Fibroblast of skin of abdomen (primary cell): ENCODE data around the gene RILPL2.
"Not testable (repeated sequence)": the region's sequence is repeated elsewhere in the genome, so short reads cannot be mapped to it uniquely, and the experiment has no call there.

Experiments
- DNase-seq: peaks from one replicate; pipeline ENCODE4 v3.0.0-alpha.2; 2013

The RILPL2 gene

GRCh38 chr12:123449249-123449733 is 12.8 kb upstream of the RILPL2 start:
- no peak for DNase-seq

GRCh38 chr12:123446333-123446713 is 9.8 kb upstream of the RILPL2 start:
- no peak for DNase-seq

GRCh38 chr12:123445388-123446332 is 9.2 kb upstream of the RILPL2 start:
- DNase-seq, result no peak

- no peak for DNase-seq
Measured at GRCh38 chr12:123444092-123445026, 7.9 kb upstream of the RILPL2 start.

GRCh38 chr12:123442774-123443173 is 6.3 kb upstream of the RILPL2 start:
- no peak for DNase-seq

- DNase-seq, result no peak
Measured at GRCh38 chr12:123441523-123442164, 5.2 kb upstream of the RILPL2 start.

- no peak for DNase-seq
Measured at GRCh38 chr12:123435636-123436016, 858 bp downstream of the RILPL2 start.

DNA sequence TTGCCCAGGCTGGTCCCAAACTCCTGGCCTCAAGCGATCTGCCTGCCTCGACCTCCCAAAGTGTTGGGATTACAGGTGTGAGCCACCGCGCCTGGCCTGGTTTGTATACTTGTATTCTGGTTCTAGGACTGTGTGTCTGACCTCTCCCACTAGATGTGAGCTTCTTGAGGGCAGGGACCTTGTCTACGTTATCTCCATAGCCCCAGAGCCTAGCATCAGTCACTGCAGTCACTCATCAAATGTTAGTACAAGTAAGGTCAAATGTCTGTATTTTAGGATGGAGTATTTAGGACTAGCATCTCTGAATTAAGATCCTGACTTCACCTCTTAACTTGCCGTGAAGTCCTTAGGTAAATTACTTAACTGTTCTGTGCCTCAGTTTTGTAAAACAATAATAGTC is 2.9 kb downstream of the RILPL2 start:
- no peak for DNase-seq

DNA sequence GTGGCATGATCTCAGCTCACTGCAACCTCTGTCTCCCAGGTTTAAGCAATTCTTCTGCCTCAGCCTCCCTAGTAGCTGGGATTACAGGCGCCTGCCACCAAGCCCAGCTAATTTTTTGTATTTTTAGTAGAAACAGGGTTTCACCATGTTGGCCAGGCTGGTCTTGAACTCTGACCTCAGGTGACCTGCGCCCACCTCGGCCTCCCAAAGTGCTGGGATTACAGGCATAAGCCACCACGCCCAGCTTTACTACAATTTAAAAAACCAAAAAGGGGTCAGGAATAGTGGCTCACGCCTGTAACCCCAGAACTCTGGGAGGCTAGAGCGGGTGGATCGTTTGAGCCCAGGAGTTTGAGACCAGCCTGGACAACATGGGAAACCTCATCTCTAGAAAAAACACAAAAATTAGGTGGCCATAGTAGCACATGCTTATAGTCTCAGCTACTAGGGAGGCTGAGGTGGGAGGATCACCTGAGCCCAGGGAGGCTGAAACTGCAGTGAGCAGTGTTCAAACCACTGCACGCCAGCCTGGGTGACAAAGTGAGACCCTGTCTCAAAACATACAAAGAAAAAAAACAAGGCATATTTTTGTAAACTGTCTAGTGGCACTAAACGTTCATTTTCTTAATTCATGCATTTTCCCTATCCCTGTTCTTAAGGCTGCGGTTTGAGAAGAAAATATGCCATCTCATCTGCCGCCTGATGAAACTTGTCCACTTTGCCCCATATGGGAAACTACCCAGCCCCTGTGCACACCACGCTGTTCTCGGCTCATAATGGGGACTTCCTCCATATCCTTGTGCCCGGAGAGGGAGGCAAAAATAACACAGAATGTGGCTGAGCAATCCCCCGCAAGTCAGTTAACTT is 4.3 kb downstream of the RILPL2 start:
- not testable (repeated sequence) for DNase-seq

GRCh38 chr12:123429101-123429500 is 7.4 kb downstream of the RILPL2 start:
- DNase-seq, result not testable (repeated sequence)

DNA sequence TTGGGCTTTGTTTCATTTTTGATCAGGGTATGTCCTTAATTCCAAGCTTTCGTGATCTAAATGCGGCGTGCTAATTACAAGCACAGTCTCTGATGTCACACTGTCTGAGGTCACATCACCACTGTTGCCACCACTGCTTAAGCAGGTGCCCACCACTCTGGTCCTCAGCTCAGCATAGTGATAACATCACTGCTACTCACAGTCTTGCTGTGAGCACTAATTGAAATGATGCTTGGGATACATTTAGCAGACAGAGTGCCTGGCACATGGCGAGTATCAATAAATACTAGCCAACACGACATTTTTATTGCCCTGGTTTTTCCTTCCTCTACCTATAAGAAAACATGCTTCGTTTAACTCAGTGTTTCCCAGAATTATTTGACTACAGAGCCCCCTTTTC is 7.9 kb downstream of the RILPL2 start:
- DNase-seq, result no peak

GRCh38 chr12:123427036-123427769 is 9.3 kb downstream of the RILPL2 start:
- DNase-seq, result no peak

DNA sequence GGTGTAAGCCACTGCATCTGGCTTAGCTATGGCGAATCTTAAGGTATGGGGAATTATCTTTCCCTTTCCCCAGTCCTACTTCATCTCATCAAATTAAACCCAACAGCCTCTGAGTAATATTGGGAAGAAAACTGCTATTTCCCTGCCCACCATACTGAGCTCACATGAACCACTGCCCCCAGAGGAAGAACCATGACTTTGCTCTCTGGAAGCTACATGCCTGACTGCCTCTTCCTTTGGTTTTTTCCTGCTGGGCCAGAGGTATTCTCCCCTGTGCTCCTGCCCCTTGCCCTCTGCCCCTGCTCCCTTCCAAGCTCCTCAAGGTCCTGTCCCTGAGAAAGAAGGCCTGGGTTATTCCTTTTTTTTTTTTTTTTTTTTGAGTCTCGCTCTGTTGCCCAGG is 15.2 kb downstream of the RILPL2 start:
- DNase-seq, result no peak

DNA sequence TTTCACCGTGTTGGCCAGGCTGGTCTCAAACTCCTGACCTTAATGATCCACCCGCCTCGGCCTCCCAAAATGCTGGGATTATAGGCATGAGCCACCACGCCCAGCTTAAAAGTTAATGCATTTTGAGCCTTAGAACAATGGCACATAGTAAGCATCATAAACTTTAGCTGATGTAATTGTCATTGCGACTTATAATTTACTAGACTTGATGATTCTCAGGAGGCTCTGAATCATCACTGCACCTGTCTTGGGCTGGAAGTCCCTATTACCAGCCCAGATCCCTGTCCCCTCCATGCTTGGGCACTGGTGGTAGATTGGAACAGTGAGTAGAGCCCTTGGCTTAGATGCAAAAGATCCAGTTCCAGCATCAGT is 26.5 kb downstream of the RILPL2 start:
- DNase-seq, result no peak

DNA sequence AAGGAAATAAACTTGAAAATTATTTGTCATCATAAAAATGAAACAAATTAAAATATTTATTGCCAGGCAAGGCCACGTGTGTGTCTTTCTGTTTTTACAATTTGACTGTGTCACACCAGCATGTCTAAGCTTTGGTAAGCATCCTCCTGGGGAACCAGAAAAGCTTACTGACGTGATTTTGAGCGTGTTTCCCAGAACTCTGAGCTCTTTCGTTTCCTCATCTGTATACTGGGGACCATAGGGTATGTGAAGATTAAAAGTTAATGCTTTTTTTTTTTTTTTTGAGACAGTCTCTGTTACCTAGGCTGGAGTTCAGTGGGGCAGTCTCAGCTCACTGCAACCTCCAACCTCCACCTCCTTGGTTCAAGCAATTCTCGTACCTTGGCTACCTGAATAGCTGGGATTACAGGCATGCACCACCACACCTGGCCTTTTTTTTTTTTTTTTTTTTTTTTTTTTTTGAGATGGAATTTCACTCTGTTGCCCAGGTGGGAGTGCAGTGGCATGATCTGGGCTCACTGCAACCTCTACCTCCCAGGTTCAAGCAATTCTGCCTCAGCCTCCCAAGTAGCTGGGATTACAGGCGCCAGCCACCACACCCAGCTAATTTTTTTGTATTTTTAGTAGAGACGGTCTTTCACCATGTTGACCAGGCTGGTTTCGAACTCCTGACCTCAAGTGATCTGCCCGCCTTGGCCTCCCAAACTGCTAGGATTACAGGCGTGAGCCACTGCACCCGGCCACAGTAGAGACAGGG is 27.0 kb downstream of the RILPL2 start:
- not testable (repeated sequence) for DNase-seq

GRCh38 chr12:123408619-123409018 is 27.9 kb downstream of the RILPL2 start:
- not testable (repeated sequence) for DNase-seq

- DNase-seq, result not testable (repeated sequence)
Measured at GRCh38 chr12:123407934-123408333, 28.6 kb downstream of the RILPL2 start.

- DNase-seq, result not testable (repeated sequence)
Measured at GRCh38 chr12:123407269-123407668, 29.2 kb downstream of the RILPL2 start.

- no peak for DNase-seq
Measured at GRCh38 chr12:123404581-123404980, 31.9 kb downstream of the RILPL2 start.
